ELF-1 (cell line): ENCODE measurements around the gene SYVN1.
"Not testable (repeated sequence)": the region's sequence is repeated elsewhere in the genome, so short reads cannot be mapped to it uniquely, and the experiment has no call there.

Experiments used
- DNase-seq: peaks from one replicate; pipeline ENCODE4 v3.0.0-alpha.2; 2016; ENCODE audit warnings: low read depth, low spot score

Gene SYVN1

GRCh38 chr11:65127473-65128181 is 6.7 kb downstream of the SYVN1 start:
- DNase-seq, result no peak

- DNase-seq, result no peak
These were observed 7.6 kb downstream of the SYVN1 start for GRCh38 chr11:65126624-65127274.

DNA sequence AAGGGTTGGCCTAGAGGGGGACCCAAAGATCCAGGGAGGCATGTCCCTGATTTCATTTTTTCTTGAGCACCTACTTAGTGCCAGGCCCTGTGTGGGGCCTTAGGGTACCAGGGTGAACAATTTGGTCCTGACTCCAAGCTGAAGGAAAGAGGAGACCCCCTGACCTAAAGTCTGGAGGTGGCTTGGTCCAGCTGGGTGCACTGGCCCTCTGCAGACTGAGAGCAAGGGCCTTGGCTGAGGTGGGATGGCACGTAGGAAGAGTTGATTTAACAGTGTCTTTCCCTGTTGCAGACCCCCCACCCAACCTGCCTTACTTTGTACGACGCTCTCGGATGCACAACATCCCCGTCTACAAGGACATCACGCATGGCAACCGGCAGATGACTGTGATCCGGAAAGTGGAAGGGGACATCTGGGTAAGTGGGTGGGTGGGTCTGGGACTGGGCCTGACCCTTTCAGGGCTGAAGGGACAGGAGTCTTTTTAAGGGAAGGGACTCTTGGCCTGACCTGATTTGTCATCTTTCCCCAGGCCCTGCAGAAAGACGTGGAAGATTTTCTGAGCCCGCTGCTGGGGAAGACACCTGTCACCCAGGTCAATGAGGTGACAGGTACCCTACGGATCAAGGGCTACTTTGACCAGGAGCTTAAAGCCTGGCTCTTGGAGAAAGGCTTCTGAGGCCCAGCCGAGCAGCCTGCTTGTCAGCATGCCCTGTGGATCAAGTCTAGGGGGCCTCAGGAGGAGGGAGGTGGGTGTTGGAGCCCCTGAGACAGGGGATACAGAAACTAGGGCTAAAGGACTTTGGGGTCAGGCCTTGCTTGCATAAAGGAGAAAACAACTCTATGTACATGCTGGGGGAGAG is 8.9 kb downstream of the SYVN1 start:
- DNase-seq, result no peak

DNA sequence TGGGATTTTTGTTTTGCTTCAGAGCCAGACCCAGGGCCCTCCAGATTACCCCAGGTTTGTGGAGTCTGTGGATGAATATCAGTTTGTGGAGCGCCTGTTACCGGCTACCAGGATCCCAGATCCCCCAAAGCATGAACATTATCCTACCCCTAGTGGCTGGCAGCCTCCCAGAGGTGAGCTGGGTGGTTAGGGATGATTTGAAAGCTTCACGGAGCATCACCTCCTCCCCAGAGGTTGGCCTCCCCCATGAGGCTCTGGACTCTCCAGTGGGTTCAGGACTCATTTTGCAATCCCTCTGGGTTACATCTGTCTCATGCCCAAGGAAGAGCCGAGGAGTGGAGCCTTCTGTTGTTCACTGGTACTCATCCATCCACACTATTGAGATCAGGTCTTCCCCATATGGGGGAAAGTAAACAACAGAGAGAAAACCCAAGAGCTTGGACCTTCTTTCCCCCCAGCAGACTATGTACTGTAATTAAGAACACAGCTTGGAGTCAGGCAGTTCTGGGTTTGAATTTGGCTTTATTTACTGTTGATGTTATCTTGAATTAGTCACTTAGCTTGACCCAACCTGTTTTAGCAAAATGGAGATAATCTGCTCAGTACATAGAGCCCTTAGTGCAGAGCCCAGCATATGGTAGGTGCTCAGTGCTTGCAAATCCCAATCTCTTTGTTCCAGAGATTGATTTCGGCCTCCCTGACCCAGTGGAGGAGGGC is 9.7 kb downstream of the SYVN1 start:
- DNase-seq, result no peak

- DNase-seq, result peak; percentile 98
These were observed 12.2 kb downstream of the SYVN1 start, which contains the start of the genes FAU and MRPL49 for GRCh38 chr11:65121865-65122696. Gene FAU, minus strand, starts transcription at chr11:65122134. Its CDS starts 321 bp downstream, at chr11:65121813. Gene MRPL49, plus strand, starts transcription at chr11:65122321. Its CDS starts 26 bp downstream, at chr11:65122347.

GRCh38 chr11:65121447-65121864 is 12.9 kb downstream of the SYVN1 start:
- peak; percentile 38 for DNase-seq

GRCh38 chr11:65120831-65121230 is 13.5 kb downstream of the SYVN1 start:
- no peak for DNase-seq

- no peak for DNase-seq
These were observed 14.7 kb downstream of the SYVN1 start for GRCh38 chr11:65119670-65119995.

- not testable (repeated sequence) for DNase-seq
These were observed 15.2 kb downstream of the SYVN1 start for GRCh38 chr11:65118891-65119669.

DNA sequence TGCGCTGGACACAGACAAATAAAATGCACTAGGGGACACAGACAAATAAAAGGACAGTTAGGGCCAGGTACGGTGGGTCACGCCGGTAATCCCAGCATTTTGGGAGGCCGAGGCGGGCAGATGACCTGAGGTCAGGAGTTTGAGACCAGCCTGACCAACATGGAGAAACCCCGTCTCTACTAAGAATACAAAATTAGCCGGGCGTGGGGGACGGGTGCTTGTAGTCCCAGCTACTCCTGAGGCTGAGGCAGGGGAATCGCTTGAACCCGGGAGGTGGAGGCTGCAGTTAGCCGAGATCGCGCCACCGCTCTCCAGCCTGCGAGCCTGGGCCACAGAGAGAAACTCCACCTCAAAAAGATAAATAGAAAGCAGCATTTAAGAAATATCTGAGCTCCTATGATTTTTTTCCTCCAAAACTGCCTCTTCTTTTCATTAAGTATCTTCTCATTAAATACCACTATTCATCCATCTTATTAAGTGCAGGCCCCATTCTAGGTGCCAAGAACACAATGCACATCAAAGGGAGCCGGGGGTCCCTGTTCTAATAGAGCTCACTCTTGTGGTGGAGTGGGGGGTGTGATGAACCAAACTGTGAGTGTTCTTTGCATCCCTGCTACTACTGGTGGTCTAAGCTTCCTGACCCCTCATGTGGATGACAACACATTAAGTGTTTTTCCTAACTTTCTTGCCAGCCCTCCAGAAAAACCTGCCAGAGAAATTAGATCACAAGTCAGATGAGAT is 16.1 kb downstream of the SYVN1 start:
- DNase-seq, result no peak

- peak; percentile 100 for DNase-seq
These were observed 16.9 kb downstream of the SYVN1 start, which contains the start of gene ZNHIT2 for GRCh38 chr11:65117206-65118096. Gene ZNHIT2, minus strand, starts transcription at chr11:65117701. Its CDS starts 48 bp downstream, at chr11:65117653.

- DNase-seq, result peak; percentile 44
These were observed 17.7 kb downstream of the SYVN1 start for GRCh38 chr11:65116370-65117205.

DNA sequence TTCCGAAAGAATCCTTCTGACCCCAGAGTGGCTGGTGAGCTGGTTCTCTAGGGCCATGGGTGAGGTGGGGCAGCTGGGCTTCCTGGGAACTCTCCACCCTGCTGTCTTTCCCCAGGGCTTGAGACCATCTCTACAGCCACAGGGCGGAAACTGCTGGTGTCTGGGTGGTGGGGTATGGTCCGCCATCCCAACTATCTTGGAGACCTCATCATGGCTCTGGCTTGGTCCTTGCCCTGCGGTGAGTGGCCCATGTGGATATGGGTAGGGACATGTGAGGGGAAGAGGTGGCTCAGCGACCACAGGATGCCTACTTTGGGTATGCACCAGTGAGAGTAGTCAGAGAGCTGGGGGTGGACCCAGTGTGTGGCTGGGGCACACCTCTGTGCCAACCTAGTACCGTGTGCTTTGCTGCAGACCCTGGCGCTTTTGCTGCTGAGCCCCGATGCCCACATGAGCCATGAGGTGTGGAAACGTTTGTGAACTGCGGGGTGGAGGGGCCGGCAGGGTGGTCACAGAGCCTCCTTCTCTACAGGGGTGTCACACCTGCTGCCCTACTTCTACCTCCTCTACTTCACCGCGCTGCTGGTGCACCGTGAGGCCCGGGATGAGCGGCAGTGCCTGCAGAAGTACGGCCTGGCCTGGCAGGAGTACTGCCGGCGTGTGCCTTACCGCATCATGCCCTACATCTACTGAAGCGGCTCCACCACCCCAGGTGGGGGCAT is 18.8 kb downstream of the SYVN1 start:
- DNase-seq, result no peak

GRCh38 chr11:65114538-65115171 is 19.7 kb downstream of the SYVN1 start:
- no peak for DNase-seq

- no peak for DNase-seq
These were observed 20.5 kb downstream of the SYVN1 start for GRCh38 chr11:65113839-65114238.

DNA sequence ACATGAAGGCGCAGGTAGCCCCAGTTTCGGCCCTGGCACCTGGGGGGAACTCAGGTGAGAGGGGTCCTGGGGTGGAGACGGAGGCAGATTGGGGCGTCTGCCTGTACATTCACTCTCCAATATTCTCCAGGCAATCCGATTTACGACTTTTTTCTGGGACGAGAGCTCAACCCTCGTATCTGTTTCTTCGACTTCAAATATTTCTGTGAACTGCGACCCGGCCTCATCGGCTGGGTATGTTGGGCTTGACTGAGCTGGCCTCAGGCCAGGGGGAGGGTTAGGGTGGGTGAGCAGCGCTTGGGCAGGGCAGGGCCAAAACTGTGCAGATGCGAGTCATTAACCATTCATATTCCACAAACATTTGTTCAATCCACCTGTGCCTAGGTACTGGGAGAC is 21.0 kb downstream of the SYVN1 start:
- DNase-seq, result no peak
